KMS-11 (cell line): ENCODE data around the gene PFDN1.

Source experiments
- H2AFZ ChIP-seq: fragments of 200-600 bp; sonication (generic); 2 replicates; pipeline ENCODE4 v1.6.1; 2016; ENCODE audit warnings: antibody characterized with exemption, mixed run types, low read depth
- H3K27ac ChIP-seq: fragments of 200-600 bp; sonication (generic); 2 replicates; pipeline ENCODE4 v1.6.1; 2016; ENCODE audit warnings: mild to moderate bottlenecking, mixed run types
- H3K27me3 ChIP-seq: fragments of 200-600 bp; sonication (generic); 2 replicates; pipeline ENCODE4 v1.6.1; 2017; ENCODE audit warnings: mild to moderate bottlenecking, low read depth, mixed run types, moderate library complexity; ENCODE audit not compliant: insufficient read depth
- H3K36me3 ChIP-seq: fragments of 200-600 bp; sonication (generic); 2 replicates; pipeline ENCODE4 v1.6.1; 2017; ENCODE audit warnings: mild to moderate bottlenecking, mixed run types; ENCODE audit not compliant: insufficient read depth
- H3K4me1 ChIP-seq: fragments of 200-600 bp; sonication (generic); 2 replicates; pipeline ENCODE4 v1.6.1; 2016; ENCODE audit warnings: mild to moderate bottlenecking, low read depth, mixed run types; ENCODE audit not compliant: poor library complexity, severe bottlenecking
- H3K4me2 ChIP-seq: fragments of 200-600 bp; sonication (generic); 2 replicates; pipeline ENCODE4 v1.7.0; 2016; ENCODE audit warnings: mild to moderate bottlenecking, mixed run types
- H3K4me3 ChIP-seq: fragments of 200-600 bp; sonication (generic); IDR thresholded peaks from 2 replicates; pipeline ENCODE4 v1.6.1; 2017; ENCODE audit warnings: low read depth, low read length, mixed read lengths; ENCODE audit not compliant: insufficient read depth
- H3K79me2 ChIP-seq: fragments of 200-600 bp; sonication (generic); 2 replicates; pipeline ENCODE4 v1.6.1; 2016; ENCODE audit warnings: low read depth, mixed run types; ENCODE audit not compliant: insufficient read depth
- H3K9ac ChIP-seq: fragments of 200-600 bp; sonication (generic); 2 replicates; pipeline ENCODE4 v1.6.1; 2016; ENCODE audit warnings: mild to moderate bottlenecking, mixed run types
- H4K20me1 ChIP-seq: fragments of 200-600 bp; sonication (generic); 2 replicates; pipeline ENCODE4 v1.6.1; 2016; ENCODE audit warnings: mild to moderate bottlenecking, mixed run types; ENCODE audit not compliant: insufficient read depth
- CTCF ChIP-seq: fragments of 200-600 bp; sonication (generic); conservative IDR thresholded peaks from 2 replicates; pipeline ENCODE4 v1.6.1; 2017; ENCODE audit warnings: low read depth, mild to moderate bottlenecking, antibody characterized with exemption, low read length, moderate library complexity, mixed read lengths

Gene PFDN1

GRCh38 chr5:140339636-140340035, 36.7 kb upstream of the PFDN1 start:
- Histone ChIP-seq H4K20me1 (no peaks in the 10 kb centered on the region), H3K79me2 (no peaks in the 10 kb centered on the region), H3K9ac (no peak overlapping the region), H2AFZ (no peak overlapping the region), H3K27me3 (no peaks in the 10 kb centered on the region), H3K4me2 (no peak overlapping the region), H3K4me3 (no peak overlapping the region), H3K4me1 (no peaks in the 10 kb centered on the region), H3K36me3 (no peaks in the 10 kb centered on the region), H3K27ac (no peak overlapping the region)
- TF ChIP-seq CTCF = no peak

GRCh38 chr5:140338908-140339307, 36.0 kb upstream of the PFDN1 start:
- no peaks in the 10 kb centered on the region for H4K20me1 ChIP-seq

GRCh38 chr5:140338336-140338735, 35.4 kb upstream of the PFDN1 start:
- no peak overlapping the region for H3K4me3 ChIP-seq
- H3K4me1 ChIP-seq = no peaks in the 10 kb centered on the region
- TF ChIP-seq CTCF = no peak
- H3K9ac ChIP-seq = no peak overlapping the region
- H3K79me2 ChIP-seq = no peaks in the 10 kb centered on the region
- H3K27me3 ChIP-seq = no peaks in the 10 kb centered on the region
- H3K27ac ChIP-seq = no peak overlapping the region
- H3K4me2 ChIP-seq = no peak overlapping the region
- H3K36me3 ChIP-seq = no peaks in the 10 kb centered on the region
- H4K20me1 ChIP-seq = no peaks in the 10 kb centered on the region
- no peak overlapping the region for H2AFZ ChIP-seq

More at GRCh38 chr5:140338908-140339307, 36.0 kb upstream of the PFDN1 start:
- H3K4me3 ChIP-seq = no peak overlapping the region
- no peak for TF ChIP-seq CTCF
- H3K9ac ChIP-seq = no peak overlapping the region
- no peaks in the 10 kb centered on the region for H3K4me1 ChIP-seq
- no peaks in the 10 kb centered on the region for H3K79me2 ChIP-seq
- H3K27ac ChIP-seq = no peak overlapping the region
- no peaks in the 10 kb centered on the region for H3K27me3 ChIP-seq
- H2AFZ ChIP-seq = no peak overlapping the region
- H3K36me3 ChIP-seq = no peaks in the 10 kb centered on the region
- no peak overlapping the region for H3K4me2 ChIP-seq

- H3K79me2 ChIP-seq = no peaks in the 10 kb centered on the region
- H3K36me3 ChIP-seq = no peaks in the 10 kb centered on the region
- no peaks in the 10 kb centered on the region for H3K4me1 ChIP-seq
- H3K9ac ChIP-seq = no peak overlapping the region
- no peaks in the 10 kb centered on the region for H3K27me3 ChIP-seq
- no peak overlapping the region for H3K27ac ChIP-seq
- no peak for TF ChIP-seq CTCF
- H3K4me3 ChIP-seq = no peak overlapping the region
- H2AFZ ChIP-seq = no peak overlapping the region
- H3K4me2 ChIP-seq = no peak overlapping the region
- no peaks in the 10 kb centered on the region for H4K20me1 ChIP-seq
Measured at GRCh38 chr5:140337880-140338279, 35.0 kb upstream of the PFDN1 start.
